ENCODE results near the gene NGF.

DNA sequence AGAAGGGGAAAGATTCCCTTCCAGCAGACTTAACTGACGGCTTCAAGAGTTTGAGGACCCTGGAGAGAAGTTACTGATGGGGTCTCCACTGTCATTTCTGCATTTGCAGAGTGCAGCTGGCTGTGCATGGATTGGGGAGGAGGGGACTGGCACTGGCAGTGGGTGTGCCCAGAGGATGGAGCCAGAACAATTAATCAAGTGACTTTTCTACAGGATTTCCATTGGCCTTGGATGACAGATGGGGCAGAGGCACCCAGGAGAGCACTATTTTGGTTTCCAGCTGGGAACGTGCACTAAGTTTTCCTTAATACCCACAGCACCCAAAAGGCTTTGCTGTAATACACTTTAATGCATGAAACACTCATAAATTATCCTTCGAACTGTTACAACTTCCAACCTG is 1.3 kb downstream of the NGF start:
- TF ChIP-seq POLR2A (IDR thresholded peaks at IDR 0.05) (no peak), CTCF (IDR thresholded peaks at IDR 0.05) (no peak), EP300 (IDR thresholded peaks at IDR 0.05) (no peak)

Measured in stomach (tissue), 4 donors.